Naive B cell (primary cell): ENCODE data around the gene CACNA1C. TPM values are rescaled to one million over a fixed set of nuclear protein-coding genes. Genes with fewer than 3 reads are reported as not detected.

Experiments
- ATAC-seq, 2 donors: fragments of 150-1000 bp; cut with Tn5 transposase; 2 replicates each; pipeline ENCODE4 v1.10.0; 2021; ENCODE audit warnings: low read depth in 2 of 2, mild to moderate bottlenecking in 2 of 2, moderate library complexity in 2 of 2
- DNase-seq: peaks from one replicate; pipeline ENCODE4 v3.0.0; 2022
- H3K27ac Mint-ChIP-seq, 6 donors: one replicate each; pipeline ENCODE4 v1.8.0; 2020 to 2022; ENCODE audit warnings: mild to moderate bottlenecking in 6 of 6, mixed read lengths in 6 of 6, moderate library complexity in 5 of 6, inconsistent platforms in 2 of 6
- H3K27me3 Mint-ChIP-seq, 3 donors: one replicate each; pipeline ENCODE4 v1.8.0; 2021 to 2022; ENCODE audit warnings: mixed read lengths in 3 of 3, mild to moderate bottlenecking in 1 of 3
- H3K36me3 Mint-ChIP-seq, 2 donors: one replicate each; pipeline ENCODE4 v1.8.0; 2020 to 2022; ENCODE audit warnings: mixed read lengths in 2 of 2, inconsistent platforms in 1 of 2, mild to moderate bottlenecking in 1 of 2
- H3K4me1 Mint-ChIP-seq, 3 donors: one replicate each; pipeline ENCODE4 v1.8.0; 2020 to 2022; ENCODE audit warnings: mixed read lengths in 3 of 3, inconsistent platforms in 1 of 3, mild to moderate bottlenecking in 1 of 3, moderate library complexity in 1 of 3
- H3K4me3 Mint-ChIP-seq, 8 donors: one replicate each; pipeline ENCODE4 v1.8.0; 2020 to 2022; ENCODE audit warnings: mild to moderate bottlenecking in 8 of 8, mixed read lengths in 8 of 8, moderate library complexity in 8 of 8, inconsistent platforms in 2 of 8
- H3K9me3 Mint-ChIP-seq, 7 donors: one replicate each; pipeline ENCODE4 v1.8.0; 2020 to 2022; ENCODE audit warnings: mixed read lengths in 7 of 7, mild to moderate bottlenecking in 5 of 7, inconsistent platforms in 2 of 7, moderate library complexity in 1 of 7
- polyA plus RNA-seq, 6 donors: library from polyadenylated mRNA; unstranded; fragments of 300-500 nt; fragmentation: Illumina TruSeq; gene quantifications; one replicate each; pipeline ENCODE4 v1.2.3, GENCODE V29; 2021; ENCODE audit warnings: low read depth in 6 of 6

Gene CACNA1C
- polyA plus RNA-seq, 6 donors from 2014 or later = 0.03 to 0.09 (median 0.06) TPM; not detected in 1

DNA sequence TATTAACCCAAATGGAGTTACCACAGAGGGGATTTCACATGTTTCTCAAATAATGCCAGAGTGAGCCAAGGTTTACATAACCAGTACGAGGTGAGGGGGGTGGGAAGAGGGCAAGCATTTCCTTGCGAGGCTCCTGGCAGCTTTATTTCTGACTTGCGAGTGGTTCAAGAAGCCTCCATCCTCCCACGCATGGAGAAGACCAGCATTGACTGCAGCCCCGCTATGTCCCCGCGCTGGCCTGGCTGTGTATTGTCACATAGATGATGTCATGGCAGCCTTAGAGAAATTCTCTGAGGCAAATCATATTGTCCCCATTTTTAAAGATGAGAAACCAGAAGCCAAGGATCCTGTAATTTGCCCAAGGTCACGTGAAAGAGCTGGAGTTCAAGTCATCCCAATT lies 188.2 kb downstream of the CACNA1C start:
- Mint-ChIP-seq H3K4me3 (no peak overlapping the region), H3K9me3 (no peaks in the 10 kb centered on the region), H3K27ac (no peak overlapping the region), H3K27me3 (peaks cover 5 to 19% (median 13%) of the 10 kb centered on the region in 3 donors), H3K4me1 (peaks cover 0 to 4% (median 3%) of the 10 kb centered on the region in 3 donors), H3K36me3 (no peaks in the 10 kb centered on the region)
- no peak for DNase-seq
- no peak for ATAC-seq

DNA sequence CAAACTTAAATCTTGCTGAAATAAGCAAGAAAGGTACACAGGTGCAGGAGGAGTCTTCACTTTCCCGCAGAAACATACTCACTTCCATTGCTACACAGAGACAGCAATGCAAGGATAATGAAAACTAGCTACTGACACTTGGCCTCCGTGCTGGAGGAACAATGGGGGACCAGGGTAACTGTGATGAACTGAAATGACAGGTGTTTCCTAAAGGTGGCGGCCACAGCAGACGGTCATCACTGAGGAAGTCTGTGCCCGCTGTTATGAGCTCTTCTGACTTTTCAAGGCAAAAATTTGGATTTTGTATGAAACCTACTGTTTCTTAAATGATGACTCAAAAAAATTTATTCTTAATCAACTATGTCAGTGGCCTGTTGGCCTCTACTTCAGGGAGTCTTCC lies 189.4 kb downstream of the CACNA1C start:
- DNase-seq (no peak), ATAC-seq (no peak)
- no peaks in the 10 kb centered on the region for H3K9me3 Mint-ChIP-seq
- H3K4me3 Mint-ChIP-seq = no peak overlapping the region
- H3K4me1 Mint-ChIP-seq = peaks cover 0 to 4% (median 3%) of the 10 kb centered on the region in 3 donors
- H3K27me3 Mint-ChIP-seq = peaks cover 5 to 13% (median 9%) of the 10 kb centered on the region in 3 donors
- H3K36me3 Mint-ChIP-seq = no peaks in the 10 kb centered on the region
- no peak overlapping the region for H3K27ac Mint-ChIP-seq

DNA sequence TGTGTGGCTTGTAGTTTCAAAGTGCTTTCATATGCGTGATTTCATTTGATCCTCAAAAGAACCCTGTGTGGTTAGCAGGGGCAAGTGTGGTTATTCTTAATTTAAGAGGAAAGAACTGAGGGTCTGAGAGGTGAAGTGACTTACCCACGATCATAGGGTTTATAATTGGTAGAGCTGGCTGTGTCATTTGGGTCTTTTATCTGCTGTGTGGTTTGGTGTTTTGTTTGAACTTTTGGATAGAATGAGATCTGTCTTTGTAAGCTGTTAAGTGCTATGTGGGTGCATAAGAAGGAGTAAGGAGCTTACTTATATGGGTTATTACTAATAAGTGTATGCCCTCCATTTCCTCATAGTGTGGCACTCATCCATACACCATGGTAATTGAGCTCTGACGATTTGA lies 190.0 kb downstream of the CACNA1C start:
- H3K4me1 Mint-ChIP-seq = peaks cover 0 to 8% (median 6%) of the 10 kb centered on the region in 3 donors
- H3K27me3 Mint-ChIP-seq = peaks cover 5 to 13% (median 13%) of the 10 kb centered on the region in 3 donors
- no peak overlapping the region for H3K4me3 Mint-ChIP-seq
- no peak overlapping the region for H3K27ac Mint-ChIP-seq
- no peak for DNase-seq
- ATAC-seq = no peak
- no peaks in the 10 kb centered on the region for H3K9me3 Mint-ChIP-seq
- H3K36me3 Mint-ChIP-seq = no peaks in the 10 kb centered on the region

DNA sequence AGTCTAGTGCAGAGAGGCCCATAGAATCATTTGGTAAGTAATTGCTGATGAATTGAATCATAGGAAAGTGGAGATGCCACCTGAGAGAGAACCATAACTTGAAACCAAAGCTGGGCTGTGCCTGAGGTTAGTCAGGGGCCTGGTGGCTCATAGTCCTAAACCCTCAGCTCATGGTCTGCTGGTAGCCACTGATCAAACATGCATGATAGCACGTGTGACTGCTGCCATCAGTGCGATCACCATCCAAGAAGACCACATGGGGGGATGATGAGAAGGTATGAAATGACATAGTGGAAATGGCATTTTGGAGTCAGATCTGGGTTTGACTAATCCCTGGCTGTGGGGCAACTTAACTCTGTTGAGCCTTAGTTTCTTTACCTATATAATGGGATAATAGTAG lies 190.5 kb downstream of the CACNA1C start:
- no peak for DNase-seq
- Mint-ChIP-seq H3K27me3 (peaks cover 5 to 13% (median 13%) of the 10 kb centered on the region in 3 donors), H3K4me3 (no peak overlapping the region), H3K4me1 (peaks cover 0 to 12% (median 9%) of the 10 kb centered on the region in 3 donors), H3K27ac (no peak overlapping the region), H3K36me3 (no peaks in the 10 kb centered on the region), H3K9me3 (no peaks in the 10 kb centered on the region)
- no peak for ATAC-seq

DNA sequence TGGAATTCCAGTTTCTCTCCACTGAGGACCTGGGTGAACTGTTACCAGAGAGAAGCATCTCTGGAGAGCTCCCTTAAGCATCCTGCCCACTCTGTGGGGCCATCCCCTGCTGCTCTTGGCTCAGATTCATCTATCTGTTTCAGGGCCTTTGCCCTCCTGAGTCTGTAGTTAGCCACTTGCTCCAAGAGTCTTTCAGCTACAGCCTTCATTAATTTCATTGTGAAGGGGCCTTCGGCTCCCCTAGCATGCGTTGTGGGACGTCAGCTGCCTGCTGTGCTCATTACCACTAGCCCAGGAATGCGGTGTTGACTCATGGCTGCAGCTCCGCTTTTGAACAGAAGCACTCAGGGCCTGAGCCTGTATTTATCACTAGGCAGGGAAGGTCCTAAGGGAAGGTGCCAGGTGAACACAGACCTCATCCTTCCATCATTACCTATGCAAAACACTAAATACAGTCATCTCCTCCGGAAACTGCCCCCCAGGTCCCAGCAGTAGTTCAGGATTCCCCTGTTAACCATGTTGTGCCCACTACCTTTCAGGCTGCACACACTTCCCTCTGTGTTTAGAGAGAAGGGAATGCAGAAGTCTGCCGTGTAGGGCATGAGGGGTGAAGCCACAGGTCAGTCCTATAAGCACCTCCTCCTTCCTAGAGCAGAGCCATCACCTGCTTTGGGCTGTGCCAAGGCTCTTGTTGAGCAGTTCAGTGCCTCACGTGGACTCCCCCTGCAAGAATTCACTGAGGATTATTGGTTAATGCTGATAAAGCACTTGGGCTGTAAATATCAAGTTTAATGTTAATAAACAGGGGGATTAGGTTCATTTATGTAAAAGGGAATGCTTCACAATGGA lies 191.4 kb downstream of the CACNA1C start:
- DNase-seq (no peak), ATAC-seq (no peak)
- Mint-ChIP-seq H3K27ac (no peak overlapping the region), H3K4me1 (peaks cover 0 to 22% (median 17%) of the 10 kb centered on the region in 3 donors), H3K4me3 (no peak overlapping the region), H3K27me3 (peaks cover 5 to 13% (median 13%) of the 10 kb centered on the region in 3 donors), H3K9me3 (no peaks in the 10 kb centered on the region), H3K36me3 (no peaks in the 10 kb centered on the region)

DNA sequence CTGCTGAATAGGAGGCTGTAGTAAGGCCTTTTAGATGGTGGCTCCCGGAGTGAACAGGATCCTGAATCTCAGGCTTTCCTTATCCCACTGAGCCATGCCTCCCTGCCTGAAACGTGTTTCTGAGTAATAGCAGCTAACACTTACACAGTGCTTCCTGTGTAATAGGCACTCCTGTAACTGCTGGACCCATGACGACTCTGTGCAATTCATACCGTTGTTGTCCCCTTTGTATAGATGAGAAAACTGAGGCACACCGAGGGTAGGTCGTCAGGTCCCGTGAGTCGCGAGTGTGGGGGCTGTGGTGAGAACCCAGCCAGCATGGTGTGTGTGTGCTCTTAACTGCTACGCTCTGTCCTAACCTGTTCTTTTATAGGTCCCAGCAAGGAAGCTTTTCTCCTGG lies 193.6 kb downstream of the CACNA1C start:
- Mint-ChIP-seq H3K36me3 (no peaks in the 10 kb centered on the region), H3K27me3 (peaks cover 5 to 13% (median 10%) of the 10 kb centered on the region in 3 donors), H3K4me1 (peaks cover 5 to 33% (median 21%) of the 10 kb centered on the region in 3 donors), H3K27ac (no peak overlapping the region), H3K9me3 (no peaks in the 10 kb centered on the region), H3K4me3 (no peak overlapping the region)
- DNase-seq = no peak
- ATAC-seq = no peak

DNA sequence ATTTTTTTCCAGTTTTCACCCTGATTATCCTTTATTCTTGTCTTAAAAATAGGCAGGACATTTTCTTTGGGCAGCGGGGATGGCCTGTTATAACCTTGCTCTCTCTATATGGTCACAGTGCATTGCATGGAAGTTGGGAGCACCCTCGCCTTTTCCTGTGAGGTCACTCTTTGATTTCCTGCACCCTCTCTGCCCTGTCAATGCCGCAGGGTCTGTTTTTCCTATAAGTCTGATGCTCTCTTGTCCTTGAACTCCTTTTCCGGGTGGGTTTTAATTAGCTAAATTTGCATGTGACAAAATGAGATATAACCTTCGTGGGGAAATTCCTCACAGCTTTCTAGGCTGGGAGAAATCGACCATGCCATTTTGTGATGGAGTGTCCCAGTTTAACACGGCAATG lies 194.3 kb downstream of the CACNA1C start:
- H3K9me3 Mint-ChIP-seq = no peaks in the 10 kb centered on the region
- peaks cover 5 to 33% (median 21%) of the 10 kb centered on the region in 3 donors for H3K4me1 Mint-ChIP-seq
- no peak overlapping the region for H3K4me3 Mint-ChIP-seq
- ATAC-seq = no peak
- H3K36me3 Mint-ChIP-seq = no peaks in the 10 kb centered on the region
- H3K27me3 Mint-ChIP-seq = peaks cover under 1 to 7% (median 3%) of the 10 kb centered on the region in 3 donors
- no peak overlapping the region for H3K27ac Mint-ChIP-seq
- DNase-seq = no peak

DNA sequence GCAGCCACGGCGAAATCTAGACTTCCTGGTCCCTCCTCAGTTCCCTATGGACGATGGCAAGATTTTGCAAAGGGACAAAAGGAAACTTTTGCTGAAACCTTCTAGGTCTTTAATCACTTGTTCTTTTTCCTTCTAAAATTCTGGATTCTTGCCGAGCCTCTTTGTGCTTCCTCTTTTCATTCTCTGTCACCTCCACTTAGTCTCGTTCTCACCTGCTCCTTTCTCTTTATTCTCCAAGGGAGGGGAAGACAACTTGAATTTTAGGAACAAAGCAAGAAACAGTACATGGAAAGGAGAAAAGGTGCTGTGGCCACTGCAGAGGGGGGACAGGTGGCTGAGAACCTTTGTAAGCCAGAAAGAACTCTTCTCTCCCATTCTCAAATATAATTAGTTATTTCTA lies 194.8 kb downstream of the CACNA1C start:
- ATAC-seq = no peak
- no peaks in the 10 kb centered on the region for H3K36me3 Mint-ChIP-seq
- H3K27ac Mint-ChIP-seq = peak overlapping the region in 2 of 6 donors; percentile 30 to 84
- H3K4me1 Mint-ChIP-seq = peaks cover 5 to 33% (median 21%) of the 10 kb centered on the region in 3 donors
- no peak overlapping the region for H3K4me3 Mint-ChIP-seq
- H3K9me3 Mint-ChIP-seq = no peaks in the 10 kb centered on the region
- peaks cover 0 to 10% (median 0%) of the 10 kb centered on the region in 3 donors for H3K27me3 Mint-ChIP-seq
- DNase-seq = no peak

DNA sequence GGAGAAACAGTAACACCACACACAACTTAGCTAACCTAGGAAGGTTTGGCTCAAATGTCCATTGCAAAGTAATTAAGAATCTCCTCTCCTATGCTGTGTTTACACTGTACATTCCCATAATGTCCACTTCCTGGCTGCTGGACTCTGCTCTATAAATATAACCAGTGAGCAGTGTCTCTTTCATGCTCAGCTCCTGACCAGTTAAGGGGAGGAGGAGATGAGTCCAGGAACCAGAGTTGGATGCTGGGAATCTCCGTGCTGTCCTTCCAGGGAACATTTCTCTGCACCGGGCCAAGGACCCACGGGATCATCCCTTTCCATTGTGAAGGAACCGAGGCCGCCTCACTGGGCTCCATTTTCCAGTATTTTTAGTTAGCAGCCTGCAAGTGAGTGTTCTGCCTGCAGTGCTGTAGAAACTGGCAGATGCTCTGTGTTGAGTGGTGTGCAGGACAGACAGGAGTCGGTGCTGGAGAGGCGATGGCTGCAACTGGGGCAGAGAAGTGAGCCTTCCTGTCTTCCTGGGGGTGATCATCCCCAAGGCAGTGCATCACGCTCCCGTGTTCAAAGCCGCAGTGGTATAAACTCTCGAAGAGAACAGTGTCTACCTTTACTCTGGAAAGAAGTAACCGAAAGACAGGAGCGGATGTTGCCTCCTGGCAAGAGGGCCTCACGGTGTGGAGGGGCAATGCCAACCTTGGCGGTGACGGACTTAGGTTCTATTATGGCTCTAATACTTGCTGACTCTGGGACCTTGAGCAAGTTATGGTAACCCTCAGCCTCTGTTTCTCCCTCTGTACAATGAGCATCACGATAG lies 195.5 kb downstream of the CACNA1C start:
- peak overlapping the region in 3 of 6 donors; percentile 39 to 84 (median 49) for H3K27ac Mint-ChIP-seq
- DNase-seq = no peak
- no peaks in the 10 kb centered on the region for H3K9me3 Mint-ChIP-seq
- no peaks in the 10 kb centered on the region for H3K36me3 Mint-ChIP-seq
- ATAC-seq = no peak
- H3K27me3 Mint-ChIP-seq = peaks cover 0 to 10% (median 0%) of the 10 kb centered on the region in 3 donors
- peaks cover 5 to 29% (median 21%) of the 10 kb centered on the region in 3 donors for H3K4me1 Mint-ChIP-seq
- H3K4me3 Mint-ChIP-seq = peak overlapping the region in 3 of 8 donors; percentile 18 to 52 (median 19)

DNA sequence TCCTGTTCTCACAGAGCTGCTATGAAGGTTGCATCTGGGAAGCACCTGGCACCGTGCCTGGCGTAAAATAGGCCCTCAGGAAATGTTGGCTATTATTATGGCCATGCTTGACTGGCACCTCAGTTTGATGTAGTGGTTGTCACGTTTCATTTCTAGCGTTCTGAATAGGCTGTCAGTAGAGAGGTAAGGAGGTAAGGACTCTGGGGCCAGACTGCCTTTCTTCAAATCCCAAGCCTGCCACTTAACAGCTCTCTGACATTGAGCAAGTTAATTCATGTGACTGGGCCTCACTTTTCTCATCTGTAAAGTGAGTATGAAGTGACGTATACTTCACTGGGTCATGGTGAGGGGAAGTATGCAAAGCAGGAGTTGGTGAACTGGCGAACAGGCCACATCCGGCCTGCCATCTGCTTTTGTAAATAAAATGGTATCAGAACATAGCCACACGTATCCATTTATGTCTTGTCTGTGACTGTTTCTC lies 196.2 kb downstream of the CACNA1C start:
- Mint-ChIP-seq H3K36me3 (no peaks in the 10 kb centered on the region), H3K4me3 (peak overlapping the region in 3 of 8 donors; percentile 12 to 52 (median 19)), H3K4me1 (peaks cover 10 to 31% (median 21%) of the 10 kb centered on the region in 3 donors), H3K27ac (peak overlapping the region in 4 of 6 donors; percentile 19 to 84 (median 56)), H3K27me3 (peaks cover 0 to 10% (median 0%) of the 10 kb centered on the region in 3 donors), H3K9me3 (no peaks in the 10 kb centered on the region)
- peak; percentile 76 to 83 for ATAC-seq
- DNase-seq = peak; percentile 7

DNA sequence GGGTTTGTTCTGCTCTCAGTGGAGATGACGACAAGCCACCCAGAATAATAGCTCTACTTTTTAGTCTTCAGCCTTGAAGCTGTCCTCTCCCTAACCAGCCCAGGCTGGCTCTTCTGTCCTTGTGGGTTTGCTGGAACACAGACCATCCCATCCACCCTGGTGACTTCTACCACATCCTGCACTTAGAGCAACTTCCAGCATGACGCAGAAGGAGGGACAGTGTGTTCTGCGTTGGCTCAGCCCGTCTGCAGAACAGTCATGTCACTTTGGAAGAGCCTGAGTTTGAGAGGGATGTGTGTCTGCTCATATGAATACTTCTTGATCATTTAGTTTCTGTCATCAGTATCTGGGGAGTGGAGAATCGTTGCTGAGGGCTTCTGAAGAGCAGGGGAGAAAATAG lies 198.0 kb downstream of the CACNA1C start:
- peaks cover 0 to 3% (median 2%) of the 10 kb centered on the region in 7 donors for H3K9me3 Mint-ChIP-seq
- peaks cover 10 to 31% (median 19%) of the 10 kb centered on the region in 3 donors for H3K4me1 Mint-ChIP-seq
- peaks cover 0 to 10% (median 0%) of the 10 kb centered on the region in 3 donors for H3K27me3 Mint-ChIP-seq
- DNase-seq (no peak), ATAC-seq (no peak)
- no peaks in the 10 kb centered on the region for H3K36me3 Mint-ChIP-seq
- H3K4me3 Mint-ChIP-seq = no peak overlapping the region
- H3K27ac Mint-ChIP-seq = peak overlapping the region in 1 of 6 donors; percentile 2

DNA sequence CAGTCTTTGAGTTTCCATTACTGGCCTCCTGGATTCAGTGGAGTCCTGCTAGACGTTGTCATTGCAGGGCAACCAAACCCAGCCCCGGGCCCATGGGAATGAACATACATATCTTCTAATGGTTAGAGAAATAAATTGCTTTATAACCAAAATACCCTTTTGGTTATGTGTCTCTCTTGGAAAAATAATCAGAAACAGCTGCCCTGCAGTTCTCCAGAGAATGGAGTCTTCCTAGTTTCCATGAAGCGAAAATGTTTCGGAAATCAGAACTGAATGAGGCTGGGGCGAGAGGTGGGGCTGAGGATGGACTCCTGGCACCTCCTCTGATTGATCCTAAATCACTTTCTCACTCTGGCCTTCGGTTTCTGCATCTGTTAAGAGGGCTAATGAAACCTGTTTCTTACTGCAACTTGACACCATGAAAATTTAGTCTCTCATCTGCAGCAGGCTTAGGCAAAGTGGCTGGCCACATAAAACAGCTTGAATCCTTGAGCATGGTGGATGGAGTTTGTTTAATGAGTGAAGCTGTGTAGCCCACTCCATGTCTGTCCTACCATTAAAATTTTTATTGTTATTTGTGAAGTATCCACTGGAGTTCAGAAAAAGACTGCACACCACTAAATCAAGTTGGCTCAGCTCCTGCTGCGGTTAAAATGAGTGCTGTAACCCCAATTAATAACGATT lies 198.9 kb downstream of the CACNA1C start:
- no peak for ATAC-seq
- Mint-ChIP-seq H3K36me3 (no peaks in the 10 kb centered on the region), H3K4me3 (no peak overlapping the region), H3K4me1 (peaks cover 10 to 31% (median 18%) of the 10 kb centered on the region in 3 donors), H3K9me3 (peaks cover 0 to 6% (median 2%) of the 10 kb centered on the region in 7 donors), H3K27me3 (peaks cover 0 to 10% (median 0%) of the 10 kb centered on the region in 3 donors), H3K27ac (peak overlapping the region in 1 of 6 donors; percentile 22)
- no peak for DNase-seq

DNA sequence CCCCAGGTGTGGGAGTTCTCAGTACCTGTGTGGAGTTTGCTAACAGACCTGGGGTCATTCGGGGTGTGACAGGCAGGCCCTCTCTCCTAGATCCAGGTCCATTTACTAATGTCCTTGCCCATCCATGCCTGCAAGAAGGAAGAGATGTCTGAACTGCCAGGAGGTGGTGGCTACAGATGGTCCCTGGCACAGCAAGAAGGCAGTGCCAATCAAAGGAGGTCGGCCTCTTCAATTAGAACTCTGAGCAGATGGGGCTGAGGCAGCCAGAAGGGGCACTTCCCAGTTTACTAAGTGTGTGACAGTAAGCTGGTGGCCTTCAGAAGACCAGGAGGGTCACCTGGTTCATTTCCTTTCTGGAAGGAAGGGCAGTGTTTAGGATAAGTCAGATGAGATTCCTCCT lies 202.5 kb downstream of the CACNA1C start:
- ATAC-seq = no peak
- no peak for DNase-seq

More for the DNA sequence above, 202.5 kb downstream of the CACNA1C start:
- peaks cover 0 to 4% (median 0%) of the 10 kb centered on the region in 3 donors for H3K27me3 Mint-ChIP-seq
- peaks cover 5 to 9% (median 5%) of the 10 kb centered on the region in 3 donors for H3K4me1 Mint-ChIP-seq
- H3K27ac Mint-ChIP-seq = peak overlapping the region in 1 of 6 donors; percentile 15
- H3K36me3 Mint-ChIP-seq = no peaks in the 10 kb centered on the region
- peaks cover 0 to 6% (median 2%) of the 10 kb centered on the region in 7 donors for H3K9me3 Mint-ChIP-seq
- no peak overlapping the region for H3K4me3 Mint-ChIP-seq
